Endothelial cell of umbilical vein (primary cell): Measurements from ENCODE around the gene STXBP5.

Experiments
- POLR2A ChIP-seq: IDR thresholded peaks from 2 replicates; pipeline ENCODE4 v1.6.1; 2012; ENCODE audit warnings: low read depth, mild to moderate bottlenecking, control low read depth, low read length
- POLR2AphosphoS5 ChIP-seq: IDR thresholded peaks from 2 replicates; pipeline ENCODE4 v1.6.1; 2012; ENCODE audit warnings: low read depth, mild to moderate bottlenecking, control low read depth, low read length, moderate library complexity; ENCODE audit not compliant: insufficient read depth
- TF ChIP-seq, protein P1 (sequence below), 2 donors: IDR thresholded peaks; 1 replicate in 1 of 2; 2 replicates in 1 of 2; pipeline ENCODE4 v1.5.1; 2011; ENCODE audit warnings: low read length in 2 of 2, mild to moderate bottlenecking in 2 of 2, moderate library complexity in 2 of 2, control low read depth in 1 of 2, inconsistent platforms in 1 of 2, low read depth in 1 of 2; ENCODE audit not compliant: insufficient read depth in 1 of 2; ENCODE audit errors: extremely low read depth in 1 of 2

DNA sequence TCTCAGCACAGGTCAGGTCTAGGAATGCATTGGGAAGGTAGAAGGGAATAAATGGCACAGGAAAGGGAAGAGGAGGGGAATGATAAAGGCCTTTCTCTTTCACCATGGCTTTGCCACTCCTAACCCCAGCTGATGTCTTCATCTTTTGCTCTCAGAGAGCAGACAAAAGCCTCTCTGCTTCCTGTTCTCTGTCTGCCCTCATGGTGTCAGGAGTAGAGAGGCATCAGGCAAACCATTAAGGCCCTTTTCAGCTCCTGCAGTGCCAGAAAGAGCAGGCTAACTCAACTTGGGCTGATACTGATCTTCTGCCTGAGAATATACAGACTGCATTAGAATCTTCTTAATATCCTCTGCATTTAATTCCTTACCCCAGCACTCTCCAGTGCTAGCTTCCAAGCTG, 48.0 kb upstream of the STXBP5 start:
- TF ChIP-seq, protein P1, sequence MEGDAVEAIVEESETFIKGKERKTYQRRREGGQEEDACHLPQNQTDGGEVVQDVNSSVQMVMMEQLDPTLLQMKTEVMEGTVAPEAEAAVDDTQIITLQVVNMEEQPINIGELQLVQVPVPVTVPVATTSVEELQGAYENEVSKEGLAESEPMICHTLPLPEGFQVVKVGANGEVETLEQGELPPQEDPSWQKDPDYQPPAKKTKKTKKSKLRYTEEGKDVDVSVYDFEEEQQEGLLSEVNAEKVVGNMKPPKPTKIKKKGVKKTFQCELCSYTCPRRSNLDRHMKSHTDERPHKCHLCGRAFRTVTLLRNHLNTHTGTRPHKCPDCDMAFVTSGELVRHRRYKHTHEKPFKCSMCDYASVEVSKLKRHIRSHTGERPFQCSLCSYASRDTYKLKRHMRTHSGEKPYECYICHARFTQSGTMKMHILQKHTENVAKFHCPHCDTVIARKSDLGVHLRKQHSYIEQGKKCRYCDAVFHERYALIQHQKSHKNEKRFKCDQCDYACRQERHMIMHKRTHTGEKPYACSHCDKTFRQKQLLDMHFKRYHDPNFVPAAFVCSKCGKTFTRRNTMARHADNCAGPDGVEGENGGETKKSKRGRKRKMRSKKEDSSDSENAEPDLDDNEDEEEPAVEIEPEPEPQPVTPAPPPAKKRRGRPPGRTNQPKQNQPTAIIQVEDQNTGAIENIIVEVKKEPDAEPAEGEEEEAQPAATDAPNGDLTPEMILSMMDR (IDR thresholded peaks at IDR 0.05; ENCODE audit: extremely low read depth in 1 of 2, insufficient read depth in 1 of 2, low read depth in 1 of 2, low read length in 2 of 2) = no peak
- no peak for TF ChIP-seq POLR2A
- TF ChIP-seq POLR2AphosphoS5 = no peak
